Mesothelial cell of epicardium (in vitro differentiated cells): ENCODE results near the gene RANBP10. TPM values are rescaled to one million over a fixed set of nuclear protein-coding genes. Genes with fewer than 3 reads are reported as not detected.

Experiments used
- DNase-seq, 2 experiments: peaks; one replicate each; pipeline ENCODE4 v3.0.0; 2021; ENCODE audit warnings: low spot score in 2 of 2; ENCODE audit not compliant: unreplicated experiment in 2 of 2
- H3K27ac Mint-ChIP-seq: 2 replicates; pipeline ENCODE4 v1.8.0; 2021; ENCODE audit warnings: mixed read lengths
- H3K27me3 Mint-ChIP-seq: 2 replicates; pipeline ENCODE4 v1.8.0; 2021; ENCODE audit warnings: low read depth, mixed read lengths
- H3K36me3 Mint-ChIP-seq: 2 replicates; pipeline ENCODE4 v1.8.0; 2021; ENCODE audit warnings: mixed read lengths
- H3K4me1 Mint-ChIP-seq: 2 replicates; pipeline ENCODE4 v1.8.0; 2021; ENCODE audit warnings: mixed read lengths
- H3K4me3 Mint-ChIP-seq: 2 replicates; pipeline ENCODE4 v1.8.0; 2021; ENCODE audit warnings: mild to moderate bottlenecking, moderate library complexity, mixed read lengths
- H3K9me3 Mint-ChIP-seq: 2 replicates; pipeline ENCODE4 v1.8.0; 2021; ENCODE audit warnings: mixed read lengths
- CTCF ChIP-seq: fragments of 200-600 bp; sonication (generic); IDR thresholded peaks from one replicate; pipeline ENCODE4 v1.5.0; 2021; ENCODE audit warnings: antibody characterized with exemption; ENCODE audit not compliant: unreplicated experiment
- total RNA-seq: library from RNA; stranded (reverse); gene quantifications from 3 replicates; pipeline ENCODE4 v1.2.1, GENCODE V29; 2021

Gene RANBP10
- total RNA-seq, 1 donor from 2014 or later = 24.0 TPM

- Mint-ChIP-seq H3K4me3 (no peak overlapping the region), H3K36me3 (peaks cover 21% of the 10 kb centered on the region), H3K27me3 (no peaks in the 10 kb centered on the region), H3K27ac (no peak overlapping the region), H3K4me1 (peaks cover 3% of the 10 kb centered on the region), H3K9me3 (no peaks in the 10 kb centered on the region)
- no peak for TF ChIP-seq CTCF
- DNase-seq = no peak
These were observed 126.1 kb downstream of the RANBP10 start for GRCh38 chr16:67679935-67680897.

GRCh38 chr16:67678354-67679023, 127.9 kb downstream of the RANBP10 start:
- Mint-ChIP-seq H3K4me3 (no peak overlapping the region), H3K9me3 (no peaks in the 10 kb centered on the region), H3K27me3 (no peaks in the 10 kb centered on the region), H3K36me3 (peaks cover 15% of the 10 kb centered on the region), H3K4me1 (peaks cover 6% of the 10 kb centered on the region), H3K27ac (no peak overlapping the region)
- DNase-seq = no peak
- no peak for TF ChIP-seq CTCF

- H3K36me3 Mint-ChIP-seq = peaks cover 12% of the 10 kb centered on the region
- no peak overlapping the region for H3K4me3 Mint-ChIP-seq
- no peaks in the 10 kb centered on the region for H3K9me3 Mint-ChIP-seq
- H3K4me1 Mint-ChIP-seq = peaks cover 6% of the 10 kb centered on the region
- peak overlapping the region; percentile 47 for H3K27ac Mint-ChIP-seq
- no peak for DNase-seq
- TF ChIP-seq CTCF = no peak
- H3K27me3 Mint-ChIP-seq = no peaks in the 10 kb centered on the region
These were observed 128.6 kb downstream of the RANBP10 start for GRCh38 chr16:67677712-67678111.

- H3K9me3 Mint-ChIP-seq = no peaks in the 10 kb centered on the region
- no peak overlapping the region for H3K27ac Mint-ChIP-seq
- H3K36me3 Mint-ChIP-seq = peaks cover 8% of the 10 kb centered on the region
- H3K4me3 Mint-ChIP-seq = no peak overlapping the region
- no peak for DNase-seq
- H3K27me3 Mint-ChIP-seq = no peaks in the 10 kb centered on the region
- TF ChIP-seq CTCF = no peak
- peaks cover 6% of the 10 kb centered on the region for H3K4me1 Mint-ChIP-seq
These were observed 129.4 kb downstream of the RANBP10 start for GRCh38 chr16:67676939-67677338.

GRCh38 chr16:67676516-67676915, 129.8 kb downstream of the RANBP10 start:
- Mint-ChIP-seq H3K27ac (no peak overlapping the region), H3K36me3 (peaks cover 8% of the 10 kb centered on the region), H3K9me3 (no peaks in the 10 kb centered on the region), H3K4me3 (no peak overlapping the region), H3K4me1 (peaks cover 6% of the 10 kb centered on the region), H3K27me3 (no peaks in the 10 kb centered on the region)
- no peak for DNase-seq
- no peak for TF ChIP-seq CTCF
